Activated naive CD4-positive, alpha-beta T cell treated with anti-CD3 and anti-CD28 coated beads for 36 hours (primary cell): ENCODE results near the gene ZNF541. TPM values are rescaled to one million over a fixed set of nuclear protein-coding genes. Genes with fewer than 3 reads are reported as not detected.
A peak's percentile ranks its signal among the peaks of the same experiment; 100 is the strongest.

Experiments used
- CTCF ChIA-PET: fragments of 350-600 bp; sonication (Branson Sonifier 250); formaldehyde crosslinking; loops from one replicate; lab custom pipeline; 2021; ENCODE audit warnings: antibody characterized with exemption; lab: Charles Lee
- DNase-seq: peaks from one replicate; pipeline ENCODE4 v3.0.0-alpha.2; 2020
- H3K27ac Mint-ChIP-seq: one replicate; pipeline ENCODE4 v1.8.0; 2021; ENCODE audit warnings: mild to moderate bottlenecking, mixed read lengths
- H3K27me3 Mint-ChIP-seq: one replicate; pipeline ENCODE4 v1.8.0; 2021; ENCODE audit warnings: low read depth, mixed read lengths
- H3K36me3 Mint-ChIP-seq: one replicate; pipeline ENCODE4 v1.8.0; 2021; ENCODE audit warnings: low read depth, mixed read lengths
- H3K4me1 Mint-ChIP-seq: one replicate; pipeline ENCODE4 v1.8.0; 2021; ENCODE audit warnings: low read depth, mixed read lengths
- H3K4me3 Mint-ChIP-seq: one replicate; pipeline ENCODE4 v1.8.0; 2021; ENCODE audit warnings: mild to moderate bottlenecking, moderate library complexity, mixed read lengths
- H3K9me3 Mint-ChIP-seq: one replicate; pipeline ENCODE4 v1.8.0; 2021; ENCODE audit warnings: mixed read lengths
- intact Hi-C: fragments of 100-400 bp; cut with micrococcal nuclease; formaldehyde crosslinking; loops from one replicate; pipeline ENCODE4 v1.15.1; 2023
- total RNA-seq, 2 experiments: library from RNA; stranded (reverse); gene quantifications; one replicate each; pipeline ENCODE4 v1.2.3, GENCODE V29; 2021

The ZNF541 gene
- total RNA-seq, 2 experiments from 2014 or later: 0.33 to 0.44 TPM

DNA sequence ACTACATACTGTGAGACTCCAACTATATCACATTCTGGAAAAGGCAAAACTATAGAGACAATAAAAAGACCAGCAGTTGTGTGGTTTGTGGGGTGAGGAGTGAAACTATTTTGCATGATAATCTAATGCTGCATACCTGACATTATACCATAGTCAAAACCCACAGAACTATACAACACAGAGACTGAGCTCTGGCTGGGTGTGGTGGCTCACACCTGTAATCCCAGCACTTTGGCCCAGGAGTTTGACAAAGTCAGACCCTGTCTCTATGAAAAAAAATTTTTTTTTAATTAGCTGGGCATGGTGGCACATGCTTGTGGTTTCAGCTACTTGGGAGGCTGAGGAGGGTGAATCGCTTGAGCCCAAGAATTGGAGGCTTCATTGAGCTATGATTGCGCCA, 11.9 kb downstream of the ZNF541 start:
- CTCF ChIA-PET: interaction anchor here (0.6 to 0.7 kb wide), 3 partner anchors 38 to 279 kb away, joined by 3 read pairs; no protein-coding TSS in a partner anchor
- DNase-seq: no peak
- Mint-ChIP-seq H3K4me1 (no peaks in the 10 kb centered on the region), H3K27ac (no peak overlapping the region), H3K27me3 (no peaks in the 10 kb centered on the region), H3K36me3 (no peaks in the 10 kb centered on the region), H3K9me3 (no peaks in the 10 kb centered on the region), H3K4me3 (no peak overlapping the region)
- intact Hi-C loops: no loop called here

DNA sequence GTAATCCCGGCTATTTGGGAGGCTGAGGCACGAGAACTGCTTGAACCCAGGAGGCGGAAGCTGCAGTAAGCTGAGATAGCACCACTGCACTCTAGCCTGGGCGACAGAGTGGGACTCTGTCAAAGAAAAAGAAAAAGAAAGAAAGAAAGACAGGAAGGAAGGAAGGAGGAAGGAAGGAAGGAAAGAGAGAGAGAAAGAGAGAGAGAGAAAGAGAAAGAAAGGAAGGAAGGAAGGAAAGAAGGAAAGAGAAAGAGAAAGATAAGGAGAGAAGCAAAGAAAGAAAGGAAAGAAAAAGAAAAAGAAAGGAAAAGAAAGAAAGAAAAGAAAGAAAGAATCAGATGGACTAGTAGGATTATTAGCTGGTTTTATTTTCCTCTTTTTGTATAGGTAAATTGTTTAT, 22.8 kb downstream of the ZNF541 start:
- H3K27me3 Mint-ChIP-seq: peaks cover 3% of the 10 kb centered on the region
- no peaks in the 10 kb centered on the region for H3K9me3 Mint-ChIP-seq
- intact Hi-C loops: no loop called here
- no peaks in the 10 kb centered on the region for H3K4me1 Mint-ChIP-seq
- H3K36me3 Mint-ChIP-seq: no peaks in the 10 kb centered on the region
- CTCF ChIA-PET: interaction anchor here (0.6 kb wide), 1 partner anchor 162 kb away, joined by 3 read pairs; no protein-coding TSS in a partner anchor
- H3K4me3 Mint-ChIP-seq: no peak overlapping the region
- H3K27ac Mint-ChIP-seq: no peak overlapping the region
- no peak for DNase-seq

DNA sequence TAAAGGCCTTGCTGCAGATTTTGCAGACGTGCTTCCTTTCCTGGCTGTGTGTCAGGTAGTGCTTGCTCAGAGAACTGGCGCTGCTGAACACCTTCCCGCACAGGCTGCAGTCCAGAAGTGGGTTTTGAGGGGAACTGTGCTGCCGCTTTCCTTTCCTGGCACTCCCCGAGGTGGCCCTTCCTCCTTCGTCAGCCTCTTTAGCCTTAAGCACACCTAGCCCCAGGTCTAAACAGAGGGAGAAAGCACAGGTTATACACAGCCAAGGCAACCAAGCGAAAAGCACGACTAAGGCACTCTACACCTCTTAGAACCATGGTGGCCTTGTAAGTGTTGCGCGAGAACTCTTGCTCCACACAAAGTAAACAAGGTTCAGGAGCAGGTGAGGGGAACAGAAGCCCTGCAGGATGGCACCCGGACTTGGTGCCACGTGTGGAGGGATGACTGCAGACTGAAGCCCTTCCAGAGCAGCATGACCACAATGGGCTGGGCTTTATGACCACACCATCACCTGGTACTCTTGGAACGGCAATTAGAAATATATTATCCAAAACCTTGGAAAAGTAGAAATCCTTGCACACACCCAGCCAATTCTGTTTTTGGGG, 23.6 kb downstream of the ZNF541 start:
- H3K27ac Mint-ChIP-seq: no peak overlapping the region
- CTCF ChIA-PET: no interaction called here
- no peaks in the 10 kb centered on the region for H3K9me3 Mint-ChIP-seq
- DNase-seq: no peak
- intact Hi-C loops: no loop called here
- H3K4me1 Mint-ChIP-seq: peaks cover 2% of the 10 kb centered on the region
- peaks cover 5% of the 10 kb centered on the region for H3K27me3 Mint-ChIP-seq
- H3K4me3 Mint-ChIP-seq: no peak overlapping the region
- H3K36me3 Mint-ChIP-seq: no peaks in the 10 kb centered on the region

DNA sequence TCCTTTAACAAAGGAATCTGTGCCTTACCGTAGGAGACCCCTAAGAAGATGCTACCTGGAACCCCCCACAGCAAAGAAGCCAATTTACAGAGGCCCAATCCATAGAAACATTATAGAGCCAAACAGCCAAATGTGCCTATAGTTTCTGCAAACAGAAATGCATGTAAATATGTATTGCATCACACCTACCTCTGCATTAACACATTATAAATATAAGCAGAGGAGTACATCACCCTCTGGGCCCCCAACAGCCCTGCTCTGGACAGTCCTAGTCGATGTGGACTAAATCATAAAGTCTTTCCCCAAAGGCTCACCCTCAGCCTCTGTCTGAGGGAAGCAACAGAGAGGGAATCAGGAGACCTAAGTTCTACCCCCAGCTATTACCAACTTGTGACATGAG, 25.7 kb downstream of the ZNF541 start:
- no peaks in the 10 kb centered on the region for H3K36me3 Mint-ChIP-seq
- H3K27ac Mint-ChIP-seq: no peak overlapping the region
- intact Hi-C loops: no loop called here
- no peak for DNase-seq
- CTCF ChIA-PET: no interaction called here
- H3K9me3 Mint-ChIP-seq: no peaks in the 10 kb centered on the region
- H3K4me3 Mint-ChIP-seq: no peak overlapping the region
- peaks cover 5% of the 10 kb centered on the region for H3K27me3 Mint-ChIP-seq
- peaks cover 3% of the 10 kb centered on the region for H3K4me1 Mint-ChIP-seq

DNA sequence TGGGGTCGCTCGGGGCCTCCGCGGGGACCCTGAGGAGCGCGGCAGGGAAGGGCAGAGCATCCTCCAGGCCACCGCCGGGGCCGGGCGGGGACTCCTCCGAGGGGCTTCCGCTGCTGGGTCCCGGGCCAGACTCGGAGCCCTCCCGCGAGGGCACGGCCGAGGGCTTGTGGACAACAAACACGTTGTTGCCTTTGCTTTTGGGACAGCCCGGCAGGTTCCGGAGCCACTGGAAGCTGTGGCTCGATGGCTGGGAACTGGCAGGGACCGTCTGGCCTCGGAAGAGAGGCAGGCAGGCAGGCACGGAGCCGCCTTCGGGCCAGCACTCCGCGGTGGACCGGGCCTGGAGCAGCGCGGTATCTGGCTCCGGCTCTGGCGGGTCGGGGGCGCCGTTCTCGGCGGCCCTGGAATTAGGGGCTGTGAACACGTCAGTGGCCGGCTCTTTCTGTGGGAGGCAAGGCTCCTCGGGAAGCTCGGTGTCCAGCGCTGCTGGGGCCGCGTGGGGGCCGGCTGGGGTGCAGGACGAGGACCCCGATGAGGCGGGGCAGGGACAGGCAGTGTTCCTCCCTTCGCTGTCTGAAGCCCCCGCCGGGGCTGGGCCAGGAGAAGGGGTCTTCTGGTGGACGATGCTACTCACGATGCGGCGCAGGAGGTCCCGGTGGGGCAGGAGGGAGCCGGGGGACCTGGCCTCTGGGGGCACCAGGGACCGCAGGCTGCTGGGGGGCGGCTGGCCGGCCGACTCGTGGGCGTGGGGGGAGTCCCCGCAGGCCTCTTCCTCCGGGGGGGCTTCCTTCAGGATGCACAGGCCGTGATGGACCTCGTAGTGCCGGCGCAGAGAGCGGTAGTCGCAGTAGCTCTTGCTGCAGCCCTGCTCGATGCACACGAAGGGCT, 27.6 kb downstream of the ZNF541 start:
- H3K36me3 Mint-ChIP-seq: no peaks in the 10 kb centered on the region

DNA sequence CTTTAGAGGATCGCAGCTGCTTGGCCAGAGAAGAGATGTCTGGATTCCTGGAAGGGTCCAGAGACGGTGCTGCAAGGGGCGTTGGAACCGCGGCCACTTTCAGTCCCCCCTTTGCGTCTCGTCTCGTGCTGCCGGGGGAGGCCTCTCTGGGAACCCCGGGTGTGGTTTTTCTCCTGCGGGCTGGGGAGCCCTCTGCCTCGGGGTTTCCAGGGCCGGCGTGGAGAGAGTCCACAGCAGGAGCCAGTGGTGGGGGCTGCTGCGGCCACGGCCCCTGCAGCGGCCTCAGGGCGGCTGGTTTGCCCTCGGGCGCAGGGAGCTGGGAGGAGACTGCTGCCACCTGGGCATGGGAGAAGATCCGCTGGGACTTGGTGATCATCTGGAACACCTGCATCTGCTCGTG, 28.5 kb downstream of the ZNF541 start:
- no peaks in the 10 kb centered on the region for H3K36me3 Mint-ChIP-seq
- no peak overlapping the region for H3K27ac Mint-ChIP-seq
- DNase-seq: no peak
- peaks cover 5% of the 10 kb centered on the region for H3K27me3 Mint-ChIP-seq
- no peaks in the 10 kb centered on the region for H3K9me3 Mint-ChIP-seq
- no peak overlapping the region for H3K4me3 Mint-ChIP-seq
- intact Hi-C loops: no loop called here
- H3K4me1 Mint-ChIP-seq: peaks cover 15% of the 10 kb centered on the region
- CTCF ChIA-PET: no interaction called here

More for the DNA sequence above, 27.6 kb downstream of the ZNF541 start:
- Mint-ChIP-seq H3K4me3 (peak overlapping the region; percentile 15), H3K4me1 (peaks cover 15% of the 10 kb centered on the region), H3K27me3 (peaks cover 5% of the 10 kb centered on the region), H3K9me3 (no peaks in the 10 kb centered on the region), H3K27ac (no peak overlapping the region)
- CTCF ChIA-PET: no interaction called here
- intact Hi-C loops: no loop called here
- DNase-seq: no peak

DNA sequence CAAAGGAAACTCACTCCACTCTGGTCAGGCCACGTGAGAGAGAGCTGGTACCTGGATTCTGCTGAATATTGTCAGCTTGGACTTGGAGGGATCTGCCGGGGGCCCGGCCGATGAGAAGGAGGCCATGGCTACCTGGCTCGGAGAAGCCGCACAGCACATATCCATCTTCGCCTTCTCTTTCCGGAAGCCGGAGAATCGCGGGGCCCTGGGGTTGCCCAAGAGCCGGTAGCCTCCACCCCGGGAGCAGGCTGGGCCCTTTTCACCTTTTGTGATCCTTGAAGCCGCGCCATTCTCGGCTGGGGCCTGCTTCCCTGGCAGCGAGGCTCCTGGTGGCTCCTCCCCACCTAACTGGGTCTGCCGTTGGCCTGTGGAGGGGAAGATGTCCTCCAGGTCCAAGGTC, 28.9 kb downstream of the ZNF541 start:
- peaks cover 15% of the 10 kb centered on the region for H3K4me1 Mint-ChIP-seq
- intact Hi-C loops: no loop called here
- no peak overlapping the region for H3K27ac Mint-ChIP-seq
- H3K9me3 Mint-ChIP-seq: no peaks in the 10 kb centered on the region
- no peak overlapping the region for H3K4me3 Mint-ChIP-seq
- no peaks in the 10 kb centered on the region for H3K36me3 Mint-ChIP-seq
- CTCF ChIA-PET: no interaction called here
- H3K27me3 Mint-ChIP-seq: peaks cover 5% of the 10 kb centered on the region
- DNase-seq: no peak

DNA sequence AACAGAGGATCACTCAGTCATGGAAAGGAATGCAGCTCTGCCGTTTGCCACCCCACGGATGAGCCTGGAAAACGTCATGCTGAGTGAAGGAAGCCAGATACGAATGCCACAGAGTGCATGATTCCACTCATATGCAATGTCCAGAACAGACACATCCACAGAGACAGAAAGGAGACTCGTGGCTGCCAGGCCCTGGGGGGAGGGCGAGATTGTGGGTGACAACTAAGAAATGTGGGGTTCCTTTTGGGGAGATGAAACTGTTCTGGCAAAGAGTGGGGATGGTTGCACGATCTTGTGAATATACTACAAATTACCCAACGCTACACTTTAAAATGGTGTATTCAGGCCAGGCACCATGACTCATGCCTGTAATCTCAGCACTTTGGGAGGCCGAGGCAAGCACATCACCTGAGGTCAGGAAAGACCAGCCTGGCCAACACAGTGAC, 30.9 kb downstream of the ZNF541 start:
- no peak for DNase-seq
- Mint-ChIP-seq H3K36me3 (no peaks in the 10 kb centered on the region), H3K4me1 (peaks cover 15% of the 10 kb centered on the region), H3K27me3 (peaks cover 5% of the 10 kb centered on the region), H3K4me3 (no peak overlapping the region), H3K9me3 (no peaks in the 10 kb centered on the region), H3K27ac (no peak overlapping the region)
- intact Hi-C loops: no loop called here
- CTCF ChIA-PET: no interaction called here

DNA sequence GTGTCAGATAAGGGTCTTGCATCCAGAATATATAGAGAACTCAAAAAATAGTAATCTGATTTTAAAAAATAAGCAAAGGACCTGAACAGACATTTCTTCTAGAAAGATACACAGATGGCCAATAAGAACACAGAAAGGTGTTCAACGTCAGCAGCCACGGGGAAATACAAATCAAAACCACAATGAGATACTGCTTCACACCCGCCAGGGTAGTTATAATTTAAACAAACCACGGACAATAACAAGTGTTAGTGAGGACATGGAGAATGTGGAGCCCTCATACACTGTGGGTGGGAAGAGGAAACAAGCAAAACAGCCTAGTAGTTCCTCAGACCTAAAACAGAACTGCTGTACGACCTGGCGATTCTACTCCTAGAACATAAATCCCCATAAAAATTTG, 31.4 kb downstream of the ZNF541 start:
- H3K9me3 Mint-ChIP-seq: no peaks in the 10 kb centered on the region
- H3K27ac Mint-ChIP-seq: peak overlapping the region; percentile 68
- CTCF ChIA-PET: no interaction called here
- peaks cover 15% of the 10 kb centered on the region for H3K4me1 Mint-ChIP-seq
- peaks cover 5% of the 10 kb centered on the region for H3K27me3 Mint-ChIP-seq
- intact Hi-C loops: no loop called here
- no peak overlapping the region for H3K4me3 Mint-ChIP-seq
- DNase-seq: peak; percentile 58
- no peaks in the 10 kb centered on the region for H3K36me3 Mint-ChIP-seq

DNA sequence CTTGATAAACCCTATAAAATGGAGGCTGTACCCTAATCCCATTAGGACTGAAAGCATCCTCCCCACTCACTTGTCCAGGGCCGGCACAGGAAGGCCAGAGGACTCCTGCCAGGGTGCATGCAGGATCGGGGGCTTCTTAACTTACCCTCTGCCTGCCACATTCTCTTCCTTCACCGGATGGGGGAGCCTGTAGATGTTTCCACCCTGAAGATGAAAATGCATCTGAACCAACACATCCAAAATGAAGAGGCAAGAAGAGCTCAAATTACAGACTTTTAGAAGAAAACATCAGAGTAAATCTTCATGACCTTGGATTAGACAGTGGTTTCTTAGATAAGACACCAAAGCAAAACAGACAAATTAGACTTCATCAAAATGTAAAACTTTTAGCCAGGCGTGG, 32.2 kb downstream of the ZNF541 start:
- no peak overlapping the region for H3K27ac Mint-ChIP-seq
- H3K36me3 Mint-ChIP-seq: no peaks in the 10 kb centered on the region
- intact Hi-C loops: no loop called here
- CTCF ChIA-PET: interaction anchor here (0.6 kb wide), 2 partner anchors 12 to 309 kb away, joined by 3 read pairs; no protein-coding TSS in a partner anchor
- H3K4me1 Mint-ChIP-seq: peaks cover 15% of the 10 kb centered on the region
- H3K27me3 Mint-ChIP-seq: peaks cover 4% of the 10 kb centered on the region
- DNase-seq: no peak
- no peaks in the 10 kb centered on the region for H3K9me3 Mint-ChIP-seq
- H3K4me3 Mint-ChIP-seq: no peak overlapping the region

DNA sequence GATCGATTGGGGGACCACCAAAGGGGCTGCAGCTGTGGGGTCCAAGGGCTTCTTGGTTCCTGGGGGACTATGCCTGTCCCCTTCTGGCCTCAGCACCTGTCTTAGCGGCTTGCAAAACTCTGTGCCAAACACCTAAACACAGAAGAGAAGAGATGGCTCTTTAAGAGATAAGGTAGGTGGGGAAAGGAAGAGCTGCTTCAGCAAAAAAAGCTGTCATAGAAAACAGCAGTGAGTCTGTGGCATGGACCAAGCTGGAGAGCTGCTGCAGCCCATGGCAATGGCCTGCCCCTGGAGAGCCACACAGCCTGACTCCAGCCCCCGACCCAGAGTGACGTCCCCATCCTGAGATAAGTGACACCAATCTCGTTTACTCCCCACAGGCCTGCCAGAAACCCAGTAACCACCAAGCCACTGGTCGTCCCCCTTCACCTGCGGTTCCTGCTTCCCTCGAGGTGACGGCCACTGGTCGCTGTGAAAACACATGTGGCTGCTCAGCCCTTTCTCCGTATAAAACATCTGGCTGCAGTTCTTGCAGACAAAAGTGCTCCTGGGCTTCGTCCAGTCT, 33.1 kb downstream of the ZNF541 start:
- no peaks in the 10 kb centered on the region for H3K9me3 Mint-ChIP-seq
- no peak for DNase-seq
- no peak overlapping the region for H3K4me3 Mint-ChIP-seq
- H3K27ac Mint-ChIP-seq: no peak overlapping the region
- peaks cover 3% of the 10 kb centered on the region for H3K27me3 Mint-ChIP-seq
- no peaks in the 10 kb centered on the region for H3K36me3 Mint-ChIP-seq
- H3K4me1 Mint-ChIP-seq: peaks cover 15% of the 10 kb centered on the region
- CTCF ChIA-PET: interaction anchor here (1.0 kb wide), 1 partner anchor 165 kb away, joined by 6 read pairs; no protein-coding TSS in a partner anchor
- intact Hi-C loops: no loop called here

DNA sequence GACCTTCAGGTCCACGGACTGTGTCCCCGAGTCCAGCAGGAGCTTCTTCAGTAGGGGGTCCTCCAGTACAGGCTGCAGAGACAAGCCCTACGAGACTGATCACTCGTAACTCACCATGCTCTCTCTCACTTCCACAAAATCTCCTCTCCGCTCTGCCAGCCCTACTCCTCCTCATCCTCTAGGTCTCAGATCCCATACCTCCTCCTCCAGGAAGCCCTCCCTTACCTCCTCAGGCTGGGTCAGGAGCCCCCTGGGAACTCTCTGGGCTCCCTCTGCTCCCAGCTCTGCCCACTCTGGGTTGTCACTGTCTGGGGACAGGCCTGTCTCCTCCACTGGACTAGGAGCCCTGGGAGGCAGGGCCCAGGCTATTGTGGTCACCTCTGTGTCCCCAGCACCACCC, 34.1 kb downstream of the ZNF541 start:
- Mint-ChIP-seq H3K4me3 (no peak overlapping the region), H3K36me3 (no peaks in the 10 kb centered on the region)
- no peak for DNase-seq

More for the DNA sequence above, 34.1 kb downstream of the ZNF541 start:
- intact Hi-C loops: no loop called here
- no peak overlapping the region for H3K27ac Mint-ChIP-seq
- no peaks in the 10 kb centered on the region for H3K9me3 Mint-ChIP-seq
- no peaks in the 10 kb centered on the region for H3K27me3 Mint-ChIP-seq
- H3K4me1 Mint-ChIP-seq: peaks cover 13% of the 10 kb centered on the region
- CTCF ChIA-PET: interaction anchor here (1.0 kb wide), 1 partner anchor 166 kb away, joined by 6 read pairs; no protein-coding TSS in a partner anchor
